ENCODE data around the gene MSTN. TPM values are rescaled to one million over a fixed set of nuclear protein-coding genes. Genes with fewer than 3 reads are reported as not detected.

The MSTN gene
- total RNA-seq, 3 donors from 2014 or later (not counting 1 experiment from before 2014, with no cell fraction given), result not detected

DNA sequence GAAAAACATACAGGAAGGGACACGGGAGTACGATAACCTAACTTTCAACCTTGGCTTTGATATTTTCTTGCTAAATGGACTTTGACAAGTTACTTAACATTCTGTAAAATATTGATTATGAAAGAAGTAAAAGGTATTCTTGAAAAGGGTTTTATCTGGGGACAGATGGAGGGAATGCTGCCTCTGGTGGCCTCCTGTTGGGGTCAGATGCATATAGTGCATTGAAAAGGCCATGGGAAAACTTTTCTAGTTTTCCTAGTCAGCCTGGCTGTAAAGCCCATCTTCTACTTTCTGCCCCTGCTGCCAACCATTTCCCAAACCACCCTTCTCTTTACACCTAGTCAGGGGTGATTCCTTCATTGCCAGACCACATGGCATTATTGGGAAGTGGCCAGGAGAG lies 22.2 kb upstream of the MSTN start:
- Mint-ChIP-seq H3K4me1 (no peaks in the 10 kb centered on the region), H3K9me3 (no peaks in the 10 kb centered on the region), H3K4me3 (no peak overlapping the region), H3K27me3 (ENCODE audit: low read depth in 2 of 2) (peaks cover 4 to 11% of the 10 kb centered on the region in 2 donors), H3K36me3 (no peaks in the 10 kb centered on the region), H3K27ac (no peak overlapping the region)
- DNase-seq, result no peak
- H3K4me1 ChIP-seq (ENCODE audit: control insufficient read depth, insufficient read depth, low read length), result no peaks in the 10 kb centered on the region
- no peak overlapping the region for H3K27ac ChIP-seq (ENCODE audit: low read length)
- H3K4me3 ChIP-seq (ENCODE audit: low read length), result no peak overlapping the region
- peaks cover 2% of the 10 kb centered on the region for H3K27me3 ChIP-seq (ENCODE audit: control insufficient read depth, insufficient read depth, low read length)
- no peaks in the 10 kb centered on the region for H3K36me3 ChIP-seq (ENCODE audit: control insufficient read depth, insufficient read depth, low read length)
- no peak for ATAC-seq
- intact Hi-C loops (cut with micrococcal nuclease), result loop anchor here (10.0 kb wide), 1 partner anchor 720 kb away; no protein-coding TSS in a partner anchor
- TF ChIP-seq, protein P1, sequence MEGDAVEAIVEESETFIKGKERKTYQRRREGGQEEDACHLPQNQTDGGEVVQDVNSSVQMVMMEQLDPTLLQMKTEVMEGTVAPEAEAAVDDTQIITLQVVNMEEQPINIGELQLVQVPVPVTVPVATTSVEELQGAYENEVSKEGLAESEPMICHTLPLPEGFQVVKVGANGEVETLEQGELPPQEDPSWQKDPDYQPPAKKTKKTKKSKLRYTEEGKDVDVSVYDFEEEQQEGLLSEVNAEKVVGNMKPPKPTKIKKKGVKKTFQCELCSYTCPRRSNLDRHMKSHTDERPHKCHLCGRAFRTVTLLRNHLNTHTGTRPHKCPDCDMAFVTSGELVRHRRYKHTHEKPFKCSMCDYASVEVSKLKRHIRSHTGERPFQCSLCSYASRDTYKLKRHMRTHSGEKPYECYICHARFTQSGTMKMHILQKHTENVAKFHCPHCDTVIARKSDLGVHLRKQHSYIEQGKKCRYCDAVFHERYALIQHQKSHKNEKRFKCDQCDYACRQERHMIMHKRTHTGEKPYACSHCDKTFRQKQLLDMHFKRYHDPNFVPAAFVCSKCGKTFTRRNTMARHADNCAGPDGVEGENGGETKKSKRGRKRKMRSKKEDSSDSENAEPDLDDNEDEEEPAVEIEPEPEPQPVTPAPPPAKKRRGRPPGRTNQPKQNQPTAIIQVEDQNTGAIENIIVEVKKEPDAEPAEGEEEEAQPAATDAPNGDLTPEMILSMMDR (IDR thresholded peaks at IDR 0.05), result no peak
- 50% methylated on average over 2 of the region's 2 CpGs for whole genome bisulfite sequencing (ENCODE audit: insufficient coverage)
- no peaks in the 10 kb centered on the region for H3K9me3 ChIP-seq (ENCODE audit: control insufficient read depth, insufficient read depth, low read length)

DNA sequence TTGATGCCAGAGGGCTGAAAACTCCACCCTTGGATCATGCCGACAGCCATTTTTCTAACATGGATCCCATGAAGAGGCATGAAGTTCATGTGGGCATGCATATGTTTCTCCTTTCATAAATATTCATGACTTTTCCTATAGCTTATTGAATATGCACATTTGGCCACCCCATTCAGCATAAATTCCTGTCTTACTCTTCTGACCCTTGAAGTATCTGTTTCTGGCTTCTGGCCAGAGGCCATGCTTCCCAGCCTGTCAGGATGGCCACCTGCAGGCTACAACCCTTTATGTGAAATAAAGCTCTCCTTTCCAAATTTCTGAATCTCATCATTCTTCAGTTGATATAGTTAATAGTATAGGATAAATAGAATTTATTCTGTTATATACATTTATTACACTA lies 19.6 kb upstream of the MSTN start:
- Mint-ChIP-seq H3K36me3 (no peaks in the 10 kb centered on the region), H3K27me3 (ENCODE audit: low read depth in 2 of 2) (peaks cover 16 to 28% of the 10 kb centered on the region in 2 donors), H3K4me3 (no peak overlapping the region), H3K9me3 (no peaks in the 10 kb centered on the region), H3K27ac (no peak overlapping the region), H3K4me1 (no peaks in the 10 kb centered on the region)
- intact Hi-C loops (cut with micrococcal nuclease), result loop anchor here (10.0 kb wide), 1 partner anchor 723 kb away; no protein-coding TSS in a partner anchor
- TF ChIP-seq, protein P1 (IDR thresholded peaks at IDR 0.05), result no peak
- no peaks in the 10 kb centered on the region for H3K4me1 ChIP-seq (ENCODE audit: control insufficient read depth, insufficient read depth, low read length)
- peaks cover 3% of the 10 kb centered on the region for H3K27me3 ChIP-seq (ENCODE audit: control insufficient read depth, insufficient read depth, low read length)
- H3K9me3 ChIP-seq (ENCODE audit: control insufficient read depth, insufficient read depth, low read length), result no peaks in the 10 kb centered on the region
- ATAC-seq (no peak), DNase-seq (no peak)
- 94% methylated on average over 1 of the region's 1 CpG for WGBS (ENCODE audit: insufficient coverage)
- H3K4me3 ChIP-seq (ENCODE audit: low read length), result no peak overlapping the region
- H3K27ac ChIP-seq (ENCODE audit: low read length), result no peak overlapping the region
- no peaks in the 10 kb centered on the region for H3K36me3 ChIP-seq (ENCODE audit: control insufficient read depth, insufficient read depth, low read length)

DNA sequence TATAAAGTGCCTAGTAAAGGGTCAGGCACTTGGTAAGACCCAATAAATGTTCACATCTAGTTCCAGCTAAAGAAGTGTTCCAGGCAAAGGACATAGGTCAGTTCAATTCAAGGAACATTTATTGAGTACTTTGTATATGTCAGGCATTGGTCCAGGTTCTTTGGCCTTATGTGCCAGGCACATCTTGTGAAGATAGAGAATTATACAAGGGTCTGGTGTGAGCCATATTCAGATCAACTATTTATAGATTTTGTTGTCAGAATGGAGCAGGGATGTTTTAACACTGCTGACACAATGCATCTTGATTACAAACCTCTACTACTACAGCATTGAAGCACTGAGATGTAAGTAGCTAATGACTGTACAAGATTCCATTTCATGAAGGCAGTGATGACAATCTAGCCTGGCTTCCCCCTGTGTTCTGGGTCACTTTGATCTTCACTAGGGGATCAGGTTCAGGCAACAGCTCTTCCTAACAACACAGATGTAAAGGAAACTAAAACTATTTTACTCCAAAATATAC lies 18.1 kb upstream of the MSTN start:
- no peaks in the 10 kb centered on the region for H3K4me1 Mint-ChIP-seq
- H3K27ac Mint-ChIP-seq, result no peak overlapping the region
- peaks cover 16 to 35% of the 10 kb centered on the region in 2 donors for H3K27me3 Mint-ChIP-seq (ENCODE audit: low read depth in 2 of 2)
- Histone ChIP-seq H3K27me3 (ENCODE audit: control insufficient read depth, insufficient read depth, low read length) (peaks cover 3% of the 10 kb centered on the region), H3K4me1 (ENCODE audit: control insufficient read depth, insufficient read depth, low read length) (no peaks in the 10 kb centered on the region), H3K9me3 (ENCODE audit: control insufficient read depth, insufficient read depth, low read length) (no peaks in the 10 kb centered on the region), H3K36me3 (ENCODE audit: control insufficient read depth, insufficient read depth, low read length) (no peaks in the 10 kb centered on the region), H3K27ac (ENCODE audit: low read length) (no peak overlapping the region), H3K4me3 (ENCODE audit: low read length) (no peak overlapping the region)
- TF ChIP-seq, protein P1 (IDR thresholded peaks at IDR 0.05), result no peak
- no peaks in the 10 kb centered on the region for H3K9me3 Mint-ChIP-seq
- H3K36me3 Mint-ChIP-seq, result no peaks in the 10 kb centered on the region
- DNase-seq, result no peak
- no peak for ATAC-seq
- intact Hi-C loops (cut with micrococcal nuclease), result loop anchor here (10.0 kb wide), 1 partner anchor 724 kb away; no protein-coding TSS in a partner anchor
- H3K4me3 Mint-ChIP-seq, result no peak overlapping the region

DNA sequence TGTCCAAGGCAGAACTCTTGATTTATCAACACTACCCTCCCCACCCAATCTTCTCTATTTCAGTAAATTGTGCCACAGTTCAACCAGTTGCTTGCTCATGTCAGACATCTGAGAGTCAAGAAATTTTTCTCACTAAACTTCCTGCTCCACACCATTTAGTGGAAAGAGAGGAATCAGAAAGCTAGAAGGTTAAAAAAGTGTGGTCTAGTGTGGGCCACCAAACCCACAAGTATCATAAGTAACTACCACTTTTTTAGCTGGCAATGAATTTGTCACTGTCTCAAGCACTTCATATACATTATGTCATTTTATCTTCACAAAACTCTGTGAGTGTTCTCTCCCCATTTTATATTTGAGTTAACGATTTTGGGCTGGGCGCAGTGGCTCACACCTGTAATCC lies 16.6 kb upstream of the MSTN start:
- intact Hi-C loops (cut with micrococcal nuclease), result no loop called here

More for the DNA sequence above, 16.6 kb upstream of the MSTN start:
- Histone ChIP-seq H3K4me3 (ENCODE audit: low read length) (no peak overlapping the region), H3K36me3 (ENCODE audit: control insufficient read depth, insufficient read depth, low read length) (no peaks in the 10 kb centered on the region), H3K4me1 (ENCODE audit: control insufficient read depth, insufficient read depth, low read length) (no peaks in the 10 kb centered on the region), H3K27me3 (ENCODE audit: control insufficient read depth, insufficient read depth, low read length) (peaks cover 3% of the 10 kb centered on the region), H3K27ac (ENCODE audit: low read length) (no peak overlapping the region), H3K9me3 (ENCODE audit: control insufficient read depth, insufficient read depth, low read length) (no peaks in the 10 kb centered on the region)
- Mint-ChIP-seq H3K4me3 (no peak overlapping the region), H3K27me3 (ENCODE audit: low read depth in 2 of 2) (peaks cover 16 to 37% of the 10 kb centered on the region in 2 donors), H3K27ac (no peak overlapping the region), H3K9me3 (no peaks in the 10 kb centered on the region), H3K4me1 (no peaks in the 10 kb centered on the region), H3K36me3 (no peaks in the 10 kb centered on the region)
- ATAC-seq (no peak), DNase-seq (no peak)
- 87% methylated on average over 2 of the region's 2 CpGs for WGBS (ENCODE audit: insufficient coverage)
- TF ChIP-seq, protein P1 (IDR thresholded peaks at IDR 0.05), result no peak
